NOMO-1 treated with DMSO at 0.1 percent for 48 hours (cell line): ENCODE measurements around the gene RAD51D.
A peak's percentile ranks its signal among the peaks of the same experiment; 100 is the strongest.
"Not testable (repeated sequence)": the region's sequence is repeated elsewhere in the genome, so short reads cannot be mapped to it uniquely, and the experiment has no call there.

ENCODE experiments used
- DNase-seq: peaks from one replicate; lab custom pipeline; 2025; ENCODE audit not compliant: unreplicated experiment; lab: John Stamatoyannopoulos, UW

Gene RAD51D

GRCh38 chr17:35073183-35073790 lies 46.4 kb downstream of the RAD51D start:
- DNase-seq: peak; percentile 31

- DNase-seq: peak; percentile 33
These were observed 50.3 kb downstream of the RAD51D start for GRCh38 chr17:35069311-35069710.

GRCh38 chr17:35068249-35068648 lies 51.4 kb downstream of the RAD51D start:
- no peak for DNase-seq

GRCh38 chr17:35065880-35066279 lies 53.8 kb downstream of the RAD51D start:
- no peak for DNase-seq

- DNase-seq: no peak
These were observed 55.0 kb downstream of the RAD51D start for GRCh38 chr17:35064516-35065215.

GRCh38 chr17:35063514-35064223 lies 56.0 kb downstream of the RAD51D start, which contains the start of gene RFFL:
Gene RFFL, minus strand, starts transcription at chr17:35063707. Its CDS starts 37,154 bp downstream, at chr17:35026553.
- peak; percentile 99 for DNase-seq

- no peak for DNase-seq
These were observed 57.4 kb downstream of the RAD51D start for GRCh38 chr17:35062308-35062707.

- DNase-seq: no peak
These were observed 62.2 kb downstream of the RAD51D start for GRCh38 chr17:35057332-35057915.

GRCh38 chr17:35056013-35056412 lies 63.6 kb downstream of the RAD51D start:
- no peak for DNase-seq

- no peak for DNase-seq
These were observed 66.5 kb downstream of the RAD51D start for GRCh38 chr17:35053204-35053603.

- DNase-seq: no peak
These were observed 66.9 kb downstream of the RAD51D start for GRCh38 chr17:35052780-35053179.

- DNase-seq: peak; percentile 2
These were observed 67.4 kb downstream of the RAD51D start for GRCh38 chr17:35052241-35052610.

GRCh38 chr17:35051579-35052240 lies 68.0 kb downstream of the RAD51D start:
- DNase-seq: peak; percentile 39

GRCh38 chr17:35051183-35051578 lies 68.5 kb downstream of the RAD51D start:
- DNase-seq: peak; percentile 88

- DNase-seq: no peak
These were observed 69.5 kb downstream of the RAD51D start for GRCh38 chr17:35050170-35050569.

GRCh38 chr17:35048685-35049379 lies 70.8 kb downstream of the RAD51D start:
- DNase-seq: no peak

- DNase-seq: peak; percentile 40
These were observed 72.8 kb downstream of the RAD51D start for GRCh38 chr17:35046740-35047283.

GRCh38 chr17:35046245-35046644 lies 73.4 kb downstream of the RAD51D start:
- DNase-seq: no peak

GRCh38 chr17:35045458-35045979 lies 74.1 kb downstream of the RAD51D start:
- DNase-seq: not testable (repeated sequence)

GRCh38 chr17:35044181-35044580 lies 75.5 kb downstream of the RAD51D start:
- no peak for DNase-seq
